Osteocyte (in vitro differentiated cells): ENCODE results near the gene IL2RA. TPM values are rescaled to one million over a fixed set of nuclear protein-coding genes. Genes with fewer than 3 reads are reported as not detected.
A peak's percentile ranks its signal among the peaks of the same experiment; 100 is the strongest.

Source experiments
- DNase-seq: peaks from one replicate; pipeline ENCODE4 v3.0.0; 2021; ENCODE audit warnings: mixed read lengths; ENCODE audit not compliant: unreplicated experiment; ENCODE audit errors: extremely low spot score
- H3K27ac Mint-ChIP-seq: one replicate; pipeline ENCODE4 v1.8.0; 2021; ENCODE audit warnings: mild to moderate bottlenecking, mixed read lengths; ENCODE audit not compliant: unreplicated experiment
- H3K27me3 Mint-ChIP-seq: one replicate; pipeline ENCODE4 v1.8.0; 2021; ENCODE audit warnings: mixed read lengths; ENCODE audit not compliant: unreplicated experiment
- H3K36me3 Mint-ChIP-seq: one replicate; pipeline ENCODE4 v1.8.0; 2021; ENCODE audit warnings: mixed read lengths; ENCODE audit not compliant: unreplicated experiment
- H3K4me1 Mint-ChIP-seq: one replicate; pipeline ENCODE4 v1.8.0; 2021; ENCODE audit warnings: mixed read lengths; ENCODE audit not compliant: unreplicated experiment
- H3K4me3 Mint-ChIP-seq: one replicate; pipeline ENCODE4 v1.8.0; 2021; ENCODE audit warnings: mild to moderate bottlenecking, moderate library complexity, mixed read lengths; ENCODE audit not compliant: unreplicated experiment
- H3K9me3 Mint-ChIP-seq: one replicate; pipeline ENCODE4 v1.8.0; 2021; ENCODE audit warnings: mixed read lengths; ENCODE audit not compliant: unreplicated experiment
- CTCF ChIP-seq: fragments of 200-600 bp; sonication (generic); IDR thresholded peaks from 2 replicates; pipeline ENCODE4 v1.5.0; 2021; ENCODE audit warnings: antibody characterized with exemption, mild to moderate bottlenecking, moderate library complexity
- total RNA-seq: library from RNA; stranded (reverse); gene quantifications from 2 replicates; pipeline ENCODE4 v1.2.1, GENCODE V29; 2021

Gene IL2RA
- total RNA-seq, 1 donor from 2014 or later: not detected

DNA sequence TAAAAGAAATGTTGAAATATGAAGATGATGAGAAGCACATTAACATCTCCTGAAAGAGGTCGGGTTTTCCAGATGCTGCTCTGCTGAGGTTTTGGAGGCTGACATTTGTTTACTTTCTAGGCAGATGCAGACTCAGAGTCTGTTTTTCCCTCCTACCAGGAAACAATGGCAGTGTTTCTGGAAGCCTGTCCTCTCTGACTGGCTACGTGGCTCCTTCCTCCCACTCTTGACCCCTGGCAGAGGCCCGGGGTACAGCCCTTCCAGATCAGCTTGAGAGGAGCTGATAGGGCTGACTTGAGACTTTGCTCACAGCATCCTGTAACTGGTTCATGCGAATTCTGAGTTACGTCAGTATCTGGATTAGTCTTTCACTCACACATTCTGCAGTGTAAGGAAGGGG, 43.7 kb downstream of the IL2RA start:
- H3K4me1 Mint-ChIP-seq: no peaks in the 10 kb centered on the region
- H3K9me3 Mint-ChIP-seq: peaks cover 7% of the 10 kb centered on the region

DNA sequence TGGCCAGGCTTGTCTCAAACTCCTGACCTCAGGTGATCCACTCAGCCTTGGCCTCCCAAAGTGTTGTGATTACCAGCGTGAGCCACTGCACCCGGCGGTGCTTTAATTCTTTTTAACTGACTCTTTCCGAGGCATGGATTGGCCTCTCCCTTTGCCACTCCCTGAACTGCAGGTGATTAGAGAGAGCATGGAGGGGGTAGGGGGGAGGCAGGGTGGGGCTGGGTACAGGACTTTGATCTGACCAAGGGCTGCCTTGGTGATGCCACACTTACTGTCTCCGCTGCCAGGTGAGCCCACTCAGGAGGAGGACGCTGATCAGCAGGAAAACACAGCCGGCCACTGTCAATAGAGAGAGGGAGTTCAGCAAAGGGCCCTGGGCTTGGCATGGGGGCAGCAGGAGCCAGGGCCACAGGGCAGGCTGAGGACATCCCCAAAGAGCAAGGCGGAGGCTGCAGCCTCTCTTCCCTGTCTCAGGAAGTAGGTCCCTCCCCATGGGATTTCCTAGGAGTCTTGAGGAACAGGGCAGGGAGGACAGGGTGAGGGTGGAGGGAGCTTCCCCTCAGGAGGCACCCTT, 44.3 kb downstream of the IL2RA start:
- Mint-ChIP-seq H3K27ac (no peak overlapping the region), H3K4me1 (no peaks in the 10 kb centered on the region), H3K27me3 (peaks cover 27% of the 10 kb centered on the region), H3K36me3 (no peaks in the 10 kb centered on the region), H3K4me3 (no peak overlapping the region), H3K9me3 (peaks cover 7% of the 10 kb centered on the region)
- no peak for TF ChIP-seq CTCF
- no peak for DNase-seq

More for the DNA sequence above, 43.7 kb downstream of the IL2RA start:
- Mint-ChIP-seq H3K4me3 (no peak overlapping the region), H3K36me3 (no peaks in the 10 kb centered on the region), H3K27me3 (peaks cover 25% of the 10 kb centered on the region), H3K27ac (no peak overlapping the region)
- DNase-seq: no peak
- no peak for TF ChIP-seq CTCF

GRCh38 chr10:6014241-6014761, 47.9 kb downstream of the IL2RA start:
- H3K4me3 Mint-ChIP-seq: no peak overlapping the region
- DNase-seq: no peak
- peak; percentile 75 for TF ChIP-seq CTCF
- H3K4me1 Mint-ChIP-seq: no peaks in the 10 kb centered on the region
- peaks cover 42% of the 10 kb centered on the region for H3K27me3 Mint-ChIP-seq
- no peak overlapping the region for H3K27ac Mint-ChIP-seq
- H3K9me3 Mint-ChIP-seq: peaks cover 6% of the 10 kb centered on the region
- no peaks in the 10 kb centered on the region for H3K36me3 Mint-ChIP-seq

GRCh38 chr10:6013413-6014192, 48.6 kb downstream of the IL2RA start:
- TF ChIP-seq CTCF: no peak
- H3K9me3 Mint-ChIP-seq: no peaks in the 10 kb centered on the region
- no peak overlapping the region for H3K27ac Mint-ChIP-seq
- H3K27me3 Mint-ChIP-seq: peaks cover 45% of the 10 kb centered on the region
- DNase-seq: no peak
- H3K4me1 Mint-ChIP-seq: no peaks in the 10 kb centered on the region
- no peak overlapping the region for H3K4me3 Mint-ChIP-seq
- no peaks in the 10 kb centered on the region for H3K36me3 Mint-ChIP-seq
